Stimulated activated CD8-positive, alpha-beta memory T cell treated with anti-CD3 and anti-CD28 coated beads, Interleukin-7, amount 100 ng/mL, for 1 hour (primary cell): ENCODE measurements around the gene ZNF350.
A peak's percentile ranks its signal among the peaks of the same experiment; 100 is the strongest.
"Not testable (repeated sequence)": the region's sequence is repeated elsewhere in the genome, so short reads cannot be mapped to it uniquely, and the experiment has no call there.

Source experiments
- DNase-seq, 2 donors: peaks; one replicate each; pipeline ENCODE4 v3.0.0-alpha.2; 2020; ENCODE audit warnings: low read depth in 2 of 2

Gene ZNF350

DNA sequence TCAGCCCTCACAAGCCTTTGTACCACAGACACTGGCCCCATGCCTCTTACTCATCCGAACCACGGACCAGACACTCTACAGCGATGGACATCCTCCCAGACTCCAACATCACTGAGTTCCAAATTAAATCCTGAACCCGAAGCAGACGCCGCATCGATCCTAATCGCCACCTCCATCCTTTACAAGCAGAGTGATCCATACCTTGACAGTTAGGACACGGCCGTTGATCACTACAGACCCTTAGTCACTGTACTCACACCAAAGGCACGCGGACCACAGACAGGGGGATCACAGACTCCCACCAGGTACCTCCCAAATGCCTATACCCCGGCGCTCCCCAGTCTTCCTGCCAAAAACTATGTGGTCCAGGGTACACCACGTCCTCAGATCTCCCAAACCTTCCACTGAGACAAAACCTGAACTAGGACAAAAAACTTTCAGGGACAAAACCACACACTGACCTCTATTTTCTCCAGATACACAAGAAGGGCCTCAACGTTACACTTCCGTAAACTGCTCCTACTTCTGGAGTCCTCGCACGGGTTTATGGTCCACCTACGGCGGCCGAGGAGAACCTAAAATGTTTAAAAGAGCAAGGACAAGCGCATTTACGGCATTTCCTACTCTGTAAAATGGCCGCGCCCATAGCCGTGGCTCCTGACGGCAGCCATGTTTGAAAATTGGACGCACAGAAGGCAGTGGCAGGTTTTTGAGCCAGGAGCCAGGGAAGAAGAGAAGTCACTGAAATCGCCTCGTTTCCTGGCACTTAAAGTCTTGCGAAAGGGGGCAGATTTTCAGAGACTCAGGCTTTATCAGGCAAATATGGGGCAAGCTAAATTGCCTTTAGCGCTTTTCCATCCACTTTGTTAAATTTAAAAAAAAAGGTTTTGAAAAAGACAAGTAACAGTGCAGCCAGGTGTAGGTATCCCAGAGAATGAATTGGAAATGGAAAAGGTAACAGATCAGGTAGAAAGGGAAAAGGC, at the start of gene ZNF350:
ZNF350 (minus strand) TSS at position 532 of the 983 bp plus-strand sequence. CDS start 12,480 bp downstream, outside the sequence.
- peak; percentile 71 to 74 for DNase-seq

DNA sequence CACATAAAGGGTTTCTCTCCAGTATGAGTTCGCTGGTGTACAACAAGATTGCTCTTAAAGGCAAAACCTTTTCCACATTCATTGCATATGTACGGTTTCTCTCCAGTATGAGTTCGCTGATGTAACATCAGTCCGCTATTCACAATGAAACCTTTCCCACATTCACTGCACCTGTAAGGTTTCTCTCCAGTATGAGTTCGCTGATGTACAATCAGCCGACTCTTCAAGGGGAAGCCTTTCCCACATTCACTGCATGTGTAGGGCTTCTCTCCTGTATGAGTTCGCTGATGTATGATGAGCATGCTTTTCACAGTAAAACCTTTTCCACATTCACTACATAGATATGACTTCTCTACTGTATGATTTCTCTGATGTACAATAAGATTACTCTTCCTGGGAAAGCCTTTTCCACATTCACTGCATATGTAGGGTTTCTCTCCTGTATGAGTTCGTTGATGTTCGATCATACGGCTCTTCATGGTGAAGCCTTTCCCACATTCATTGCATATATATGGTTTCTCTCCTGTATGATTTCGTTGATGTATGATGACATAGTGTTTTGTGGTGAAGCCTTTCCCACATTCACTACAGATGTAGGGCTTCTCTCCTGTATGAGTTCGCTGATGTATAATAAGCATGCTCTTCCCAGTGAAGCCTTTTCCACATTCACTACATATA, 47.5 kb upstream of the ZNF350 start:
- no peak for DNase-seq

DNA sequence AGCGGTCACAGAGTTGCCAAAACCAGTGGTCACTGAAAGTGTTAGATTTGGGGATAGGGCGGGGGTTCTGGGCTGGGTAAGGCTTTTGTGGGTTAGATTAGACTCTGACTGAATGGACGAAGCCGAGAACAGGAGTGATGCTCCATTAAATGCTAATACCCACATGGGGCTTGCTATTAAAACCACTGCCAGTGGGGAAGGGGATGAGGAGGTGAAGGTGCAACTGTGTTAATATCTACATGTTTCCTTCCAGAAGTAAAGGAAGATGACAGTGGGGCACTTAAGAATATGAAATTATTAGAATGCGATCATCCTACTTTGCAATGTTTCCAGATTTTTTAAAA, 42.1 kb upstream of the ZNF350 start:
- DNase-seq = no peak

DNA sequence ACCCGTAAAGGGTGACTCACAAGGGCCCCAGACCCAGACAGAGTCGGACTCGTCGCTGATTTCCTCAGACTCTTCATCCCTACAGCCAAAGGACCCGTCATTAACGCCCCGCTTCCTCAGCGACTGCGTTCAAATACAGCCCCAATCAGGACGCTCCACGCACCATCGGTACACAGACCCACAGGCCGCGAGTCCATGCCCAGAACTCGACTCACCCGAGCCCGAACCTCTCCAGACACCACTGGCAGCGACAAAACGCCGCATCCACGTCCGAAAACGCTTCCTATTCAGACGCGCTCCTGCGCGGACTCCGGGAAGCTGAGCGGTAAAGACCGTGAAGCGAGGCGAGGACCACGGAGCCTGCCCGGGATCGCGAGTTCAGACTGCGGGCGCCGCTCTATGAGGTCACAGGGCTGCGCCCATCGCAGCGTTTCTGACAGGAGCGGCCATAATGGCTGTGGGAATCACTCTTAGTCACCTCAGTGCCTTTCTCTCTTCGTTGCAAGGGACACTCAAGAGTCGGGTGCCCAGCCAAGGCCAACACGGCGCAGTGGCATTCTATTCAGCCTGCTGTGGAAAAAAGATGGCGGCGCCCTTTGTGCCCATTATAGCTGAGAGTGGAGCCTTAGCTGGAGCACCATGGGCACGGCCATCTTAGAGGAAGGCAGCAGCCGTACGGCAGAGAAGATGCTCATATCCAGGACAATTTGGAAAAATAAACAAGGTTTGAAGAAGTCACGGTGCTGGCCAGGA, 41.6 kb upstream of the ZNF350 start, which contains the start of gene ZNF614:
ZNF614 (minus strand) TSS at position 353 of the 753 bp plus-strand sequence. CDS start 2,634 bp downstream, outside the sequence.
- peak; percentile 65 to 67 for DNase-seq

DNA sequence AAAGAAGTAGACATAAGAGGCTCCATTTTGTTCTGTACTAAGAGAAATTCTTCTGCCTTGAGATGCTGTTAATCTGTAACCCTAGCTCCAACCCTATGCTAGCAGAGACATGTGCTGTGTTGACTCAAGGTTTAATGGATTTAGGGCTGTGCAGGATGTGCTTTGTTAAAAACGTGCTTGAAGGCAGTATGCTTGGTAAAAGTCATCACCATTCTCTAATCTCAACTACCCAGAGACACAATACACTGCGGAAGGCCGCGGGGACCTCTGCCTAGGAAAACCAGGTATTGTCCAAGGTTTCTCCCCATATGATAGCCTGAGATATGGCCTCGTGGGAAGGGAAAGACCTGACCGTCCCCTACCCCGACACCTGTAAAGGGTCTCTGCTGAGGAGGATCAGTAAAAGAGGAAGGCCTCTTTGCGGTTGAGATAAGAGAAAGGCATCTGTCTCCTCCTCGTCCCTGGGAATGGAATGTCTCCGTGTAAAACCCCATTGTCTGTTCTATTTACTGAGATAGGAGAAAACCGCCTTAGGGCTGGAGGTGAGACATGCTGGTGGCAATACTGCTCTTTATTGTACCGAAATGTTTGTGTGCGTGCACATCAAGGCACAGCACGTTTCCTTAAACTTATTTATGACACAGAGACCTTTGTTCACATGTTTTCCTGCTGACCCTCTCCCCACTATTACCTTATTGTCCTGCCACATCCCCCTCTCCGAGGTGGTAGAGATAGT, 39.8 kb upstream of the ZNF350 start:
- DNase-seq = not testable (repeated sequence)

DNA sequence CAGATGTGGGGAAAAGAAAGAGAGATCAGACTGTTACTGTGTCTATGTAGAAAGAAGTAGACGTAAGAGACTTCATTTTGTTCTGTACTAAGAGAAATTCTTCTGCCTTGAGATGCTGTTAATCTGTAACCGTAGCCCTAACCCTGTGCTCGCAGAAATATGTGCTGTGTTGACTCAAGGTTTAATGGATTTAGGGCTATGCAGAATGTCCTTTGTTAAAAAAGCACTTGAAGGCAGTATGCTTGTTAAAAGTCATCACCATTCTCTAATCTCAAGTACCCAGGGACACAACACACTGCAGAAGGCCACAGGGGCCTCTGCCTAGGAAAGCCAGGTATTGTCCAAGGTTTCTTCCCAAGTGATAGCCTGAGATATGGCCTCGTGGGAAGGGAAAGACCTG, 37.8 kb upstream of the ZNF350 start:
- not testable (repeated sequence) for DNase-seq

DNA sequence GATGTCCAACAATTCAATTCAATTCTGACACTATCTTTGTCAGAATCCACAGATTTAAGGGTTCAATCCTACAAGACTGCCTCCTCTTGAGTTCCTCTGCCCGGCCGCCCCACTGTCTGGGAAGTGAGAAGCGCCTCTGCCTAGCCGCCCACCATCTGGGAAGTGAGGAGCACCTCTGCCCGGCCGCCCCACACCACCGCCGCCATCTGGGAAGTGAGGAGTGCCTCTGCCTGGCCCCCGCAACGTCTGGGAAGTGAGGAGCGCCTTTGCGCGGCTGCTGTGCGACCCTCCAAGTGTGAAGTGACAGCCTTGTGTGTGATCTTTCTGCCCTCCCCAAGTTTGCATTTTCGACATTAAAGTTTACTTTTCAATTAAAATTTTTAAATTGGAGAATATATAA, 35.6 kb upstream of the ZNF350 start:
- no peak for DNase-seq

DNA sequence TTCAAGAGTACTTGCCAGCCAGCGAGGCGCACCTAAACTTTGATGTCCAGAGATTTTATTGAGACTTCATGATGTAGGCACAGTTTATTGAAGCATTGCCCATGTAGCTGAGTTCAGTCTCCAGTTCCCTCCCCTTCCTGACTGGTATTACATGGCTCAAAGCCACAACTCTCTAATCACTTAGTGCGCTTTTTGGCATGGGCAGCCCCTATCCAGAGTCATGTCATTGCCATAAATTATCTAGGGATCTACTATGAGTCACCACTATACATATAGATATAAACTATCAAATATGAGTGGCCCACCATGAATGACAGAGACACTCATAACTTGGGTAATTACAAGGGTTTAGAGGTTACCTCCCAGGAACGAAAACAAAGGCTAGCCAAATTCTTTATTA, 33.9 kb upstream of the ZNF350 start:
- no peak for DNase-seq

DNA sequence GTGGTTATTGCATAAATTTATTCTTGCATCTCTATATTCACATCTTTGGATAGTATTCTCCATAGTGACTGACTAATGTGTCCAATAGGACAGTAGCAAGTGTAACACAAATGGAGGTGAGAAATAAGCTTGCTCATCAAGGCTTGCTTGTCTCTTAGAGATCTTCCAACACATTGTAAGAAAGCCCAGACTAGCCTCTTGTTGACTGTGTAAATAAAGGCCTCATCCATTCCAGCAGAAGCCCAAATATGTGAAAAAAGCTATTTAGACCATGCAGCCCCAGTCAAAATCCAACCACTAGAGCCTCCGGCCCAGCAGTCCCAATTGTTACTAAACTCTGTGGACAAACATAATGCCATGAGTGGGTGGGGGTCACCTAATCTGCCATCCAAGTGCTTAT, 24.0 kb upstream of the ZNF350 start:
- DNase-seq = no peak

DNA sequence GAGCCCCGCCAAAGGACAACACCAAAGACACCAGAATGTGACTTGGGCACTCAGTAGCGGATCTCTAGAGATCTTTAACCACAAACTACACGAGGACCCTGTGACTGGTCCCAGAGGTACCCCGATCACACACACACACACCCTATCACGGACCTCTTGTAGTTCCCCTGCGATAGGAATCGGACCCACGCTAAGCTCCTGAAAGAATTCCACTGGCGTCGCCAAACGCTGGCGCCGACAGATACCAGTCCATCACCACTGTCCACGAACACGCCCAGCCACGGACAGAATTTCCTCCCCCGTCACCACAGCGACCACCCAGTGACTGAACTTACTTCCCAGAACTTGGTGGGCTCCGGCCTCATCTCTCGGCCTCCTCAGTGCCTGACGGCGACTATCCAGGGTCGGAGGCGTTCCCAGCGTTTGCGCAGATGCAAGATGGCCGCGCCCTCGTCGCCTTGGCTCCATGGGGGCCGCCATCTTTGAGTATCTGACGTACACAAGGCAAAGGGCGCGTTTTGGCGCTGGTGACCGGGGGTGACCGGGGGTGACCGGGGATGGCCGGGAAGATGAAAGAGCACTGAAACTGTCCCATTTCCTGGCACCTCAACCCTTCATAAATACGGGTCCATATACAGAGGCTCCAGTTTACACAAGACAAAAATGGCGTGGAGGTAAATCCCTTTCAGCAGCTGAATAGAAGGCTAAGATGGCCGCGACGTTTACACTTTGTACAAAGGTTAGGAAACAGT, 21.3 kb upstream of the ZNF350 start, which contains the start of gene ZNF615:
ZNF615 (minus strand) TSS at position 406 of the 752 bp plus-strand sequence. CDS start 4,500 bp downstream, outside the sequence.
- peak; percentile 73 to 83 for DNase-seq

DNA sequence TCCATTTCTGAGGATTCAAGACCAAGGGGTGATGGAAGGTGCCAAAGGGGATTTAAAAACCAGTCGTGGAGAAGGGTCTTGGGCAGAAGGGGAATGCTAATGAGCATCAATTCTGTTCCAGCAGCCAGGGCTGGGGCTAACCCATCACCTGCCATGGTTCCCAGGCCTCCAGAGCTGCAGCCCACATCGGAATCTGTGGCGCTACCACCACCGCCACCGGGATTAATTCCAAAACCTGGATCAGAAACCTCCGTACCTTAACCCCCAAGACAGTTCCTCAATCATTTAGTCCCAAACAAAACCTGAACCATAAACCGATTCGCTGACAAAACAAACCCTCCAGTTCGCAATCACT, 20.8 kb upstream of the ZNF350 start:
- DNase-seq = no peak

DNA sequence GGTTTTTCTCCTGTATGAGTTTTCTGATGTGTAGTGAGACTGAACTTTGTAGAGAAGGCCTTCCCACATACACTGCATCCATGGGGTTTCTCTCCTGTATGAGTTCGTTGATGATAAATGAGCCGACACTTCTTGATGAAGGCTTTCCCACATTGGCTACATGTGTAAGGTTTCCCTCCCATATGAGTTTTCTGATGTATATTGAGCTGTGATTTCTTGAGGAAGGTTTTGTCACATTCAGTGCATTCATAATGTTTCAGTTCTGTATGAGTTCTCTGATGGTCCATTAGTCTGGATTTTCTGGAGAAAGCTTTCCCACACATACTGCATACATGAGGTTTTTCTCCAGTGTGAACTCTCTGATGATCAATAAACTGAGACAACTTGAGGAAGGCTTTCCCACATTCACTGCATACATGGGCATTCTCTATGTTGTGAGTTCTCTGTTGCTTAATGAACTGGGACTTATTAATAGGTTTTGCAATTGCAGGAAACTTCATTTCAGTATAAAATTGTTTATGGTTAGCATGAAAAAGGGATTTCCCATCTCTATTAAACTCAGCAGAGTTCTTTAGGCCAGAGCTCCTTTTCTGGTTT, 7.5 kb upstream of the ZNF350 start:
- DNase-seq = no peak

DNA sequence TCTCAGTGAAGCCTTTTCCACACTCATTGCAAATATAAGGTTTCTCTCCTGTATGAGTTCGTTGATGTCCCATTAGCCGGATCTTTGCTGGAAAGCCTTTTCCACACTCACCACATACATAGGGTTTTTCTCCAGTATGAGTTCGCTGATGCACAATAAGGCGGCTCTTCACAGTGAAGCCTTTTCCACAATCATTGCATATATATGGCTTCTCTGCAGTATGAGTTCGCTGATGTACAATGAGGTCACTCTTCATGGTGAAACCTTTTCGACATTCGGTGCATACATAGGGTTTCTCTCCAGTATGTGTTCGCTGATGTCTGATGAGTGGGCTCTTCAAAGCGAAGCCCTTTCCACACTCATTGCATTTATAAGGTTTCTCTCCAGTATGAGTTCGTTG, 6.8 kb upstream of the ZNF350 start:
- no peak for DNase-seq

DNA sequence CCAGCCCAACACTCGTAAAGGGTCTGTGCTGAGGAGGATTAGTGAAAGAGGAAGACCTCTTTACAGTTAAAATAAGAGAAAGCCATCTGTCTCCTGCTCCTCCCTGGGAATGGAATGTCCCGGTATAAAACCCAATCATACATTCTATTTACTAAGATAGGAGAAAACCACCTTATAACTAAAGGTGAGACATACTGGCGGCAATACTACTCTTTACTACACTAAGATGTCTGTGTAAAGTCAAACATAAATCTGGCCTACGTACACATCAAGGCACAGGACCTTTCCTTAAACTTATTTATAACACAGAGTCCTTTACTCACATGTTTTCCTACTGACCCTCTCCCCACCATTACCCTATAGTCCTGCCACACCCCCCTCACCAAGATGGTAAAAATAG, 3.3 kb downstream of the ZNF350 start:
- DNase-seq = no peak

DNA sequence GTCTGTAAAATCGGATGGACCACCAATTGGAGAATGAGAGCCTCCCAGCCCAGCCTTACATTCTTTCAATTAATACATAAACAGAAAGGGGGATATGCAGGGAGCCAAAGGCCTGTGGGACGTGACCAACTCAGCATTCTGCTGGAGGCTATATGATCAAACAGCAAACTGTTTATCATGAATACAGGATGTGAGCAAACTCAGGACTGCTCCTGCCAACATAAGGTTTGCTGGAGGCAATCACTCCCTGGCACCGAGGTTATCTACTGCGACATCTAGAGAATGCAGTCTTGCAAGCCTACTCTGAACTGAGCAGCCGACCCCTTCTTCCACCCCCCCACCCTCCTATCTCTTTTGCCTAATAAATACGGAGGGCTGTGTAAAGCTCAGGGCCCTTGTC, 5.7 kb downstream of the ZNF350 start:
- not testable (repeated sequence) for DNase-seq

DNA sequence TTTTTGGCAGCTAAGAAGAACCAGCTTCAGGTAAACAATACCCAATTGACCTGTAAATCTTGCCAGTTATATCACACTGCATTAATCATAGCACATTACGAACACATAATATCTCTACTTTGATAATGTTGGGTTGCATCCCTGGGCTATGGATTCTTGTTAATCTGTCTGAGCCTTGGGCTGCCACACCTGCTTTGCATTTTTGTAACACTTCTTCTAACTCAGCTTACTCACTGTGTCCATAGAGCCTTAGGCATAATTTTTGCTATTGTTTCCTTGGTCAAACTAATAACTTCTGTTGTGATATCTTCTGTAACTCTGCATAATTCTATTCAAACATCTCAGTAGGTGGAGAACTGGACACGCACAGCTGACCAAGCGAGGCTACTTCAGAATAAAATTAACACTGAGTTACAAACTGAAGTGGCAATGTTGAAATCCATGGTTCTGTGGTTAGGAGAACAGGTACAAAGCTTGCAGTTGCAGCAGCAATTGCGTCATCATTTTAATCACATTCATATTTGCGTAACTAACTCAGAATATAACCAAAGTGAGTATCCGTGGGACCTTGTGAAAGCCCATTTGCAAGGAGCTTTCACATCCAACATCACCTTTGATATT, 6.4 kb downstream of the ZNF350 start:
- DNase-seq = no peak

DNA sequence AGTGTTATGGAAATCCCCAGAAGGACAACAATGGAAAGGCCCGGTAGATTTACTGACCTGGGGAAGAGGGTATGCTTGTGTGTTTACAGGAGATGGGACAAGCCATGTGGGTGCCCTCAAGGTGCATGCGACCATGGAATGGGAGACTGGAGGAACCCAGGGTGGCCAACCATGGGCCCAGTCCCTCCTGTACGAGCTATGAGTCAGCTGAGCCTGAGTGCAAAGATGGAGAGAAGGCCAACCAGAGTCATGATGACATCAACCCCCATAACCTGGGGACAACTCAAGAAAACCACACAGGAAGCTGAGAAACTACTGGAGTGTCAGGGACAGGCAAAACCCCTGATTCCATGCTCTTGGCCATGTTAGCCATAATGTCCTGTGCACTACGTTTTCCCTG, 7.8 kb downstream of the ZNF350 start:
- no peak for DNase-seq

DNA sequence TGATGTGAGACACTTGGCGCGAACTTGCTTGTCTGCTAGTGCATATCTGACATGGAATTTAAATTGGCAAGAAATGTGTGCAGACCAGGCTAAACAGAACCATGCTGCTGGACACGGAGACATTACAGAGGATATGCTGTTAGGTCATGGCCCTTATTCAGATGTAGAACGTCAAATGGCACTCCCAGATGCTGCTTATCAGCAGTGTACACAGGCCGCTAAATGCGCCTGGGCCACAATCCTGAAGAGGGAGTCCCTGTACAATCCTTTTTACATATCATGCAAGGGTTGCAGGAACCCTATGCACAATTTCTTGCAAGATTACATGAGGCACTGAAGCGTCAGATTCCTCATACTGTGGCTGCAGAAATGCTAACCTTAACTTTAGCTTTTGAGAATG, 9.3 kb downstream of the ZNF350 start:
- DNase-seq = no peak

DNA sequence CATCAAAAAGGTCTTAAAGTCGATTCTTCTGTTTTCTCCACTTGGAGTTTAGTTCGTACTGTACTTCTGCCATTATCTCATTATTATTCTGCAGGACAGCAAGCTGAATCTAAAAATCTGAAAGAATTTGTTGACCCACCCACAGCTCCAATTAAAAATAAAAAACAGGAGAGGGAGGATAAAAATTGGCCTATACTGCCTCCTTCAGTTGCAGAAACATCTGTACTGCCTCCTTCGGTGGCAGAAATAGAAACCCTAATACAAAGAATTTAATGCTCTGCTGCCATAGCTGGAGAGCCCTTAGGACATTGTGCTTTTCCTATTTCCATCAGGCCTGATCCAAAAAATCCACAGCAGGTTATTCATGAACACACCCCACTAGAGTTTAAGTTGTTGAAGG, 9.8 kb downstream of the ZNF350 start:
- no peak for DNase-seq

DNA sequence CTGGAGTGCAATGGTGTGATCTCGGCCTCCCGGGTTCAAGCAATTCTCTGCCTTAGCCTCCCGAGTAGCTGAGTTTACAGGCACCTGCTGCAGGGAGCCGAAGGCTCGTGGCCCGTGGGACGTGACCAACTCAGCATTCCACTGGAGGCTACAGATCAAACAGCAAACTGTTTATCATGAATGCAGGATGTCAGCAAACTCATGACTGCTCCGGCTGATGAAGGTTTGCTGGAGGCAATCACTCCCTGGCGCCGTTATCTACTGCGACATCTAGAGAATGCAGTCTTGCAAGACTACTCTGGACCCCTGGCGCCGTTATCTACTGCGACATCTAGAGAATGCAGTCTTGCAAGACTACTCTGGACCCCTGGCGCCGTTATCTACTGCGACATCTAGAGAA, 10.9 kb downstream of the ZNF350 start:
- not testable (repeated sequence) for DNase-seq
